Hematopoietic multipotent progenitor cell treated with erythropoietin and hydrocortisone succinate and interleukin-3 and kit ligand, for 17 days (in vitro differentiated cells): ENCODE data around the gene FOXP1.

ENCODE experiments used
- DNase-seq: peaks from one replicate; pipeline ENCODE4 v3.0.0-alpha.2; 2015; ENCODE audit warnings: low spot score

Gene FOXP1

DNA sequence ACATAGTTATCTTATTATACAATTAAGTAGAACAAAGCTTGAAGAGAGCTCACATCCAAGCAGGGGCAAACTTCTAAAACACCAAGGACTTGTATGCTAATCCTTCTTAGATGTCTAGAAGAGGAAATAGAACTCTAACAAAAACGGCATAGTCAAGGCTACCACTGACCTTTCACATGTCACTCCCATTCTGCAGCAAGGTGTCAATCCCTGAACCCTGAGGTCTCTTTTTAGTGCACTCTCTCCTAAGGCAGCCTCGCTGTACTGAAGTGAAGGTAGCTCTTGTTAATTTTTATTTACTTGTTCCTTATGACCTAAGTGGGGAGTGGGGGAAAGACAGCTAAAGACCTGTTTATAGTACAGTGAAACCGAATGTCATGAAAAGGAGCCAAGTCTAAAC lies 506.5 kb downstream of the FOXP1 start:
- no peak for DNase-seq

DNA sequence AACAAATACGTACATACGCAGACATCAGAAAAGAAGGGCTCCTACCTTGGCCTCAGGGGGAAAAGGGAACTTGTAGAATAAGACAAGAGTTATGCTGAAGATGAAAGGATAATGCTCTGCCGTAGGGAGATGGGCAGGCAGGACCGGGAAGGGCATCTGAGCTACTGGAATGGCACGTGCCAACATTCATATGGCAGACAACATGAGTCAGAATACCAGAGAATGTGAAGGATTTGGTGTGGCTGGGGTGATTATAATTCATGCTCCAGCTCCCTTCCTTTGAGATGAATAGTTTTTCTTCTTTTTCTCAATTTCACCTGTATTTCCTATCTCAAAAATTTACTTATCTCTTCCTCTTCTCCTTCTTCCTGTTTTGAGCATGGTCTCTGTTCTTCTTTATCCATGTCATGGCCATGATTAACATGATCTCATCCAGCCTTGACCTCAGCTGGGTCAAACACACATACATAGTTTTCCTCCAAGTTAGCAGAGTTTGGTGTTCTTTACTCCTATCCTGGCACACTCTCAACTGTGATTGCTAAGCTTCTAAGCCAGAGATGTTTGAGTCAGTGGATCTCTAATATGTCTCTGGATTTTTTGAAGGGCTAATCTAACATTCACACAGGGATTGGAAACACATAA lies 507.0 kb downstream of the FOXP1 start:
- DNase-seq: no peak

DNA sequence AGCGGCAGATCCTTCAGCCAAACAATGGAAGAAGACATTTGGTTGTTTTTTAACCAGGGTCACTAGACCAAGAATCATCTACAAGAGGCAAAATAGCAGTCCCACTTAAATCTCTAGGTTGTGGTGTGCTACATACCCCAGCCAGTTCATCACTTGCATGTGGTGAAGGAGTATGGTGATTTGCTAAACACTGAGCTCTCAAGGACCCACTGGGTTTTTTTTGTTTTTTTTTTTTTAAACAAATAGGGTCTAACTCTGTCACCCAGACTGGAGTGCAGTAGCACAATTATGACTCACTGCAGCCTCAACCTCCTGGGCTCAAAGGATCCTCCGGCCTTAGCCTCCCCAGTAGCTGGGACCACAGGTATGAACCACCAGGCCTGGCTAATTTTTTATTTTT lies 508.0 kb downstream of the FOXP1 start:
- no peak for DNase-seq

DNA sequence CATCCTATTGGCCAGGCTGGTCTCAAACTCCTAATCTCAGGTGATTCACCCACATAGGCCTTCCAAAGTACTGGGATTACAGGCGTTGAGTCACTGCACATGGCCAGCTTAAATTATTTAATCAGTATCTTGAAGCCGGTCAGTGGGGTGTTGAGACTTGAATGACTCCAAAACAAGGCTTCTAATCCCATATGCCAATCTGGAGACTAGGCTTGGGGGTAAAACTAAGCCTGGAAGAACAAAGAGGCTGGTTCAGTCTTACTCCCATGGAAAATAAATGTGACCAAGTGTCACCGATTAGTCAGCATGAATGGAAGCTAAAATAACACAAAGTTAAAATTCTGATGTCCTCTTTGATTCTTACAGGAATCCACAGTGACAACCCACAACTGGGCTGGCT lies 509.1 kb downstream of the FOXP1 start:
- no peak for DNase-seq

DNA sequence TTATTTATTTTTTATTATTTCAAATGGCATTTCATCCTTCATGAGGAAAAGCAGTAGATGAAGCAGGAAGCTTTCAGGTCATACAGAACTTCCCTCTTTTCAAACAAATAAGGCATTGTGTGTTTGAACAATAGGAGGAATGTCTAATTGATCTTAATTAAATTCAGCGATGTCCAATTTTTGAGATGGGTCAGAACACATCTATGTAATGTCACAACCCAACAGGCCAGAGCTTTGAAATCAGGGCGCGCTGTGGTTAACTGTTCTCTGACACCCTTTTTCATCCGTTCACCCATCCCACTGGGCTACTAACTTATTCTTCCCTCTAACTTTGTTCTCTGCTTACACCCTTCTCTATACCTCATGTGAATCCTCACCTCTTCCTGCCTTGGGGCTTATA lies 510.5 kb downstream of the FOXP1 start:
- DNase-seq: no peak

DNA sequence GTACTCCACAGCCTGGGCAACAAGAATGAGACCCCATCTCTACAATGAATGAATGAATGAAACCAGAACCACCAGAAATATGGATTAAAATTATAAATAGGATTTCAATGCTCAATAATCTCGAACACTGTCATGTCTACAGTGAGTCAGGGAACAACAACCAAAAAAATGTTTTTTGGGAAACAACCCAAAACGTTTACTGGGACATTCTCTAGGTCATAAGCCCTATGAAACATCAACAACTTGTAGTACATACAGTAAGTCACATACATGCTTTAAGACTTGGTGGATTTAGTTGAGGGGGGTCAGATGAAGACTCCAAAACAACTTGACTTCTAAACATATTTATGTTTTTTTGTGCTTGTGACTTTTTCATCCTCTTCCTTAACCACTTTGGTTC lies 511.2 kb downstream of the FOXP1 start:
- DNase-seq: no peak

DNA sequence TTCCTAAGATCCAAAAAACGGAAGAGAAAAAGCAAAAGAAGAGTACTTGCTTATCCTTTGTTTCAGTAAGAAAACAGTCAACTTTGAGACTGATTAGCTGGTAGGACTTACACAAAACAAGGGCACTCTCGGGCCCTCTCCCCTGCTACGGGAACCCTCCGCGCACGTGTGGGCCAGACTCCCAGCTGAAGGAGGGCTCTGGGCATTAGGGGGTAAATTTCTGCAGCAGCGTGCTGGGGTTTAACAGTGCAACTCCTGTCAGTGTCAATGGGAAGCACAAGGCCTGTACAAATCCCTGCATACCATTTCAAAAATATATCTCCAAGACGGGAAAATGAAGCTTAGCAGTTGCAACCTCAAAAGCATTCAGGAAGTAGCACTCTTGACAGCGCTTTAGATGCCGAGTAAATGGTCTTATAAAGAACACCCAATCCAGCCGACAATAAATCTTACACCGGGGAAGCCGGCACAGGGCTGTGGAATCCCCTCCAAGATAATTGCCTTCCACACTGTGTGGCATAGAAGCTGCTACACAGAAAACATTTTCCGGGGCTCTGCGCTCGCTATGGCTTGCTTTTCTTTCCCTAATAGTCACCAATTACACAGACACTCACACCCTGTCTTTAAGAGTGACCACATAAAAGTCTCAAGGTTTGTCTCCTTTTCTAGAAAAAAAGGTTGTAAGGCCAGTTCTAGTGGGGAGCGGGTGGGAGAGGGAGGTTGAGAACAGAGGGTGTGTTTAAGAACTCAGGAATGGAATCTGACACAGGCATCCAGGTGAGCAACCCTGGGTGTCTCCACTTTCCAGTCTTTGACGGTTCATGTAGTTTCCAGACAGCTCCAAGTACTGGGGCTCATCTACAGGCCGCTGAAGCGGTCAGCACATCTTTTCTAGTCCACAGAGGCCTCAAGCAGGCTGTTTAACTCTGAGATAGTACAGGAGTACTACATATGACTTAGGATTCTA lies 512.7 kb downstream of the FOXP1 start:
- DNase-seq: no peak

DNA sequence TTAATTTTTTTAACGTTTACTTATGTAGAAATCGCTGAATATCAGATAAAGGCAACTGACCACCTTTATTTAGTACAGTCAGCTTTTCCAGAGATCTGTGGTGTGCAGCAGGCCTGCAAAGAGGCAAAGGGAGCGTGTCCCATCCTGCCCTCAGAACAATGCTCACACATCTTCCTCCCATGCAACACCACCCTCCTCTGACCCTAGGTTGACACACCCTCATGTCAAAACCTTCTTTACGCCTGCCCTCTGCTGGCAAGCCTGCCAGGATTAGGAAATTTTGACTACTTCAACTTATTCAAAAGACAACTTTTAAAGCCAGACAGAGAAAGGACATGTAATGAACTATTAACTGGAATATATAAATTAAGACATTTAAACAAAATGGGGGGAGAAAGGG lies 513.7 kb downstream of the FOXP1 start:
- peak; percentile 47 for DNase-seq

DNA sequence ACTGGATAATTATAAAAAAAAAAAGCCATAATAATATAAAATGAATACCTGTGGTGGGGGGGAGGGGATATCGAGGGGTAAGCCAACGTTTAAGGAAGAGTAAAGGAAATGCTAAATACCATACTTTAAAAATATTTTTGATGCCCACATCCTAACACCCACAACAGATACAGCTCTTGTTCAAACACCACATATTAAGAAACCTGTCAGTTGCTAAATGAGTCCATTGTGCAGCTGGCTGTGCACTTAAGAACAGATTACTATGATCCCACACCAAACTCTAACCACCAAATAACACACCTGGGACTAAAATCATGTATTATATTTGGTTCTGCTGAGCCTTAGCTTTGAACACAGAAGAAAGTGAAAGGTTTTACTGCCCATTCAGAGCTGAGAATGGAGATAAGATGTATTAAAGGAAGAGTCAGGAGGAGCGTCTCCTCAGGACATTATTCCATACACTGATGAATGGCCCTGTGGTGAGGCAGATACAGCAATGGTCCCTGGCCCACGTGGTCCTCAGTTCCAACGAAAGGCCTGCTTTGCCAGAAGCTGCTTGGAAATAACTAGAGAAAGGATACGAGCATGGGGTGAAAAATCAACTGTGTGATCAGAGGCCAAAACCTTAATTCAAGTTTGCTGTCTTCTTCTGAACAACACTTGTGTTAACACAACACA lies 515.4 kb downstream of the FOXP1 start:
- no peak for DNase-seq

DNA sequence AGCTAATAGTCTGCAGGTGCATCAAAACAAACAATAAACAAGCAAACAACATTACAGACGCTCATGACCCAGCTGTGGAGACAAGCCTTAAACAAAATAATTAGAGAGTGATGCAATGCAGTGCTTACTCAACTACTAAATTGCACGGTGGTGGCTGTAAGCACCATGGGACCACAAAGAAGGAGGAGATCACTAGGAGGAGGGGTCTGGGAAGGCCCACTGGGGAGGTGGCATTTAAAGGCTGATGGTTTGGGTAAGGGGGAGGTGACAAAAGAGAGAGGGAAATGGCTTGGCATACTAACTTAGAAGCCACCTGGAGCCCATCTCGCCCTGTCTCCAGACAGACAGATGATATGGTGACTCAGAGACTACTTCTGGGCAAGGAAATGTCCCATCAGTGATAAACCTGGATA lies 516.7 kb downstream of the FOXP1 start:
- no peak for DNase-seq

DNA sequence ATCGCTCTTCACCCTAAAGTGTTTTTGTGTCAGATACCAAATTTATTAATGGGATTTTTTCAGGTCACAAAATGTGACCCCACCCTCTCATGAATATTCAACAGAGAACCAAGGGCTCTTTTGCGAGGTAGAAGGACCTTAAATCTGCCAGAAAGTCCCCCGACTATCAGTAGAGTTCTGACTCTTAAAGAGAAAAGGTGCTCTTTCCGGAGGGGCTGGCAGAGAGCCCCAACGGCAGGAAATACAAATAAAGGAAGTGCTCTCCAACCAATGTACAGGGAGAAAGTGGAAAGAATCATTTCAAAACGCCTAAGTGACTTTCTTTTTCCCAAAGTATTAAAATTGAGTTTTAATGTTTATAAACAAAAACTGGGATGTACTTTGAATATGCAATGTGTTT lies 517.2 kb downstream of the FOXP1 start:
- peak; percentile 42 for DNase-seq

DNA sequence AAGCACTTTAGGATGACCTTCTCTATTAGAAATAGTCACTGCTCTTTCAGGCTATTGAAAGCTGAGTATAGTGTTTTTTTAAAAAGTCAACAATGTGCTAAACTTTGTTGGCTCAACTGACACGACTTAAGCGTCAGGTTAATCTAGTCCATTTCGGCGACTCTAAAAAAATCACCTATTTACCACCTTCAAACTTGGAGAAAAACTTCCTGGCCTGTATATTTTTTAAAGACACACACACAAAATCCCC lies 517.8 kb downstream of the FOXP1 start:
- DNase-seq: no peak

DNA sequence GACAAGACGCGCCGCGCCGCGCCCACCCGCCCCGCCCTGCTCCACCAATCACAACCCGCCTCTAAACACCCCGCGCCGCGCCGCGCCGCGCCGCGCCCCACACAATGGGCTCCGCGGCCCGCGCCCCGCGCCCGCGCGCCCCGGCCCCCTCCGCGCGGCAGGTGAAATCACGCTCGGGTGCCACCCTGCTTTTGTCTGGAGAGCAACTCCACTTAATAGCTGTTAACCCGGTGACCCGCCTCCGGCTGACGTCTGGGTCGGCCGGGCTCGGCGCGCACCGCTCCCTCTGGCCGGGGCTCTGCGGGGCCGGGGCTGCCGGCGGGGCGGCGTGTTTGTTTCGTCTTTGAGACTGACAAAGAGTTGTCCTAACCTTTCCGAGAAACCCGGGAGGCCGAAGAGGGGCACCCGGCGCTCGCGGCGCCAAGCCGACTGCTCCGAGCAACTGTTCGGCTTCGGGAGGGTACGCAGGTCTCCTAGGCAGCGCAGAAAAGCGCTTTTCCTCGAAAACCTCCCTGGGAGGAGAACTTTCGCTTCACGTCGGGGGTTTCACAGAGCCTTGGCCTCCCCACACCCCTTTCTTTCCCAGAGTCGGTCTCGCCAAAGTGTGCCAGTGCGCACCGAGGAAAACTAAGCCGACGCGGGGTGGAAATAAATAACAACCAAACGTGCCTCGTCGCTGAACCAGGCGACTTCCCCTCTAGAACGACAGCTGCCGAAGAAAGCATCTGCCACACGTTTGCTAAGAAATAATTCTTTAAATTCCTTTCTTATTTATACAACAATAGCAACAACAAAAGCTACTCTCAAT lies 518.4 kb downstream of the FOXP1 start:
- DNase-seq: peak; percentile 44

DNA sequence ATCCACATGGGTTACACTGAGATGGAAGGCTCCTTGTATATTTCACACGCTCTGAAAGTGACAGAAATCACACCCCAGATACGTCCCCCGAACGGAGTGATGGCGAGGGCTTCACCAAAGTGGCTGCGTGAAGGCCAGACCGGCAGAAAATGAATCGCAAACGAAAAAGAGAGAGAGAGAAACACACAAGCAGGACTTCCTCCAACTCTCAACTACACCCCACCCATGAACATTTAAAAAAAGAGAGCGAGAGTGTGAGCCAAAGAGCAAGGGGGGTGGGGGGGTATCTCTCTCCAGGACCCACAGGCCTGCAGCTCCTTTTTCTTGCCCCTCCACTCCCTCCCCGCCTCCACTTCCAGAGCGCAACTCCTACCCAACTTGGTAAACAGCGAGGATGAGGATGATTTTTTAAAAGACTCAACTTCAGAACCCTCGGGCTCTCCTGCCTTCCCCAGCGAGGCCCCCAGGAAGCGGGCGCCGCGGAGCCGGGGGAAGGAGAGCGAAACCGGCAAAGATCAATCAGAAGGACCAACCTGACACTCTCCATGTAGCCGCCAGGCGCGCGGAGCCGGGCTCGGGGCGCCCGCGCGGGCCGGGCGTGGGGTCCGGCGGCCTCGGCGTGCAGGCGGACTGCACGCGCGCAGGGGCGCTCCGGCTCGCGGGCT lies 519.1 kb downstream of the FOXP1 start:
- peak; percentile 43 for DNase-seq

DNA sequence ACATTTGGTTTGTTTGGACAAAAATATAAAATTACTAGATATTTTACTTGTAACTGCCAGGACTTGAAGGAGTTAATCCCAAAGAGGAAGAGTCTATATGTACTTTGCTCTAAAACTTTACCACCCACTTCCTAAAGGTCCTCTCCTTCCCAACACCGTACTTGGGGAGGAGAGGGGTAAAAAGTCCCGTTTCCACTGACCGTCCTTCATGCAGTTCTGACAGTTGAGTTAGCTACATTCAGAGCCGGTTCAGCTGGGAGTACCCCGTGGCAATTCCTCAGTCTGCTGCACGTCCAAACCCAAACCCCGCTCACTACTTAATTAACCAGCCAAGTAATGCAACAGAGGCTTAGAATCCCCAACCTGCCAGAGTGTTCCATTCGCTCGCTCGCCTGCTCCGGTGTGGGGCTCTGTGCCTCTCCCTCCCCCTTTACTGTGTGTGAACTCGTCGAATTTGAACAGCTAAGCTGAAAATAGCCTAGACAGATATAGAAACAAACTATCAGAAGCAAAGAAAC lies 519.7 kb downstream of the FOXP1 start:
- DNase-seq: peak; percentile 53

DNA sequence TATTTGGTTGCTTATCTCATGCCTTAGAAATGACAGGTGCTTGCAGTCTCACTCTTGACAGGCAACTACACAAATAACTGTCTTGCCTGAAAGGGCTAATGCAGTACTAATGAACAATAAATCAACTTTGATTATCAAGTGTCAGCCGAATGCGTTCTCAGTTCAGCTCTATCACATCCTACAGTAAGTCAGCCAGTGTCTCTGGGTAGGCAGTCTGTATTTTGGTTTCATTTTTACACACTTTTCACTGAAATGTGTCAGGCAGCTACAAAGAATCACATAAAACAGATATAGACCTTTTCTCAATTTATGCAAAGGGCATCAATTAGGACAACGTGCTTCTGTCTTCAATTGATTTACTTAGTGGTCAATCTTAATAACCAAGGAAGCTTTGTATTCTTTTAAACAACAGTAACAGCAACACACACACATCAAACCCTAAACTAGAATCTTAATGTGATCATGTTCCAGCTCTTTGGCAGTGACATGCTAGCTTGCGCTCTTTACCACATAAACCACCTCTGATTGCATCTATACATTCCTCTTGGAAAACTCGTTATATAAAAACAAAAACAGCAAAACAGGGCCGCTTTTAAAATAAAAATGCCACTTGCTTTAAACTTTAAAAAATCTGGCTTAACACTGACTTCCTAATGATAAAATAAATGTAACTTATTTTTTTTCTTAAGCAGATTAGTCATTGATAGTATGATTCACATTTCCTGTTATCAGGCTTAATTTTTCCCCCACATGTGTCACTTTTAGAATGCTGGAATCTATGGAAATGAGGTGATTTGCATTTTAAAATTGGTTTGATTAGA lies 520.4 kb downstream of the FOXP1 start:
- DNase-seq: peak; percentile 33

DNA sequence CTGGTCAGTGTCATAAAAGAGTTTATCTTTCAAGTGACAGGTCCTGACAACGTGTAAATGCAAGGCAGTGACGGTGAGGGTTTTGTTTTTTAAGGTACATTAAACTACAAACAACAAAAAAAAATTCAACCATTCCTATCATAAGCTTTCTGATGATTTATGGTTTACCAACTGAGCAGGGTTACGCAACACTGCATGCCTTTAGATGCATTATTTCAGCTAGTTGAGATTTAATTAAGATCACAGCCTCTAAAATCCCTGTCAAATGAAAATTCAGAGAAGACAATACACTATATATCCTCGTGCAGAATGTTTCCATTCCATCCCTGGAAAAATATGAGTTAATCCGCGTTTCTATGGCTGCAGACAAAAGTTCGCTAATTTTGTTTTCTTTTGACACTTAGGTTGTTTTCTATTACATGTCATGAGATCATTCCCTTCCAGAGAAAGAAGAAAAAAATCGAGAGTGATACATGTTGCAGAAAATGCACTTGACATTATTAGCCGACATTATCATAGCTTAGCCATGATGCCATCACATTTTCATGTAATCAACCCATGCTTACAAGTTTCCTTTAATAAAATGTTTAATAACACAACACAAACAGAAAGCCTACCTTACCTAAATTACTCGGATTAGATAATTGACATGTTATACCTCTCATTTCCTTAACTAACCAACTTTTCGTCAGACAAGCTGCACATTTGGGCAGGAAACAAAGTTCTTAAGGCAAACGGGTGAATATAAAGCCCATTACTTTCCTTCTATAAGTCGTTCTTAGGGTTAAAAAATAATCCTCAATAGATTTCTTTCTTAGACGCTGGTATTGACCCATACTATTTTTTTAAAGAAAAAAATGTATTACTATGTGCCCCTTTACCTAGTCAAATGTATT lies 521.2 kb downstream of the FOXP1 start:
- peak; percentile 15 for DNase-seq

DNA sequence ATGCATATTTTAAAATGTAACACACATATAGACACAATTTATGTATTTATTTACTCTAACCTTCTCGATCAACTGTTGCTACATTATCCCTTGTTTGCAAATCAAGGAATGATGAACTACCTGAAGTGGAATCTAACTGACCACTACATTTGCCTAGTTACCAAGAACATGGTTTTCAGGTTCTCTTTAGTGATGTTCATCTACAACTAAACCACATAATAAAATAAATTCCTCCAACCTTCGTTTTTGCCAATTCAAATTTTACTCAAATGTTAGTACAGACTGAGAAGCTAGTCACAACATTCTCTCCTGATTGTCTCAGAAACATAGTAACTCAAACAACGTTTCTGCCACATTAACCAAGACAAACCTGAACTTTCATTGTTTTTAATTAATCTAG lies 521.9 kb downstream of the FOXP1 start:
- DNase-seq: no peak

DNA sequence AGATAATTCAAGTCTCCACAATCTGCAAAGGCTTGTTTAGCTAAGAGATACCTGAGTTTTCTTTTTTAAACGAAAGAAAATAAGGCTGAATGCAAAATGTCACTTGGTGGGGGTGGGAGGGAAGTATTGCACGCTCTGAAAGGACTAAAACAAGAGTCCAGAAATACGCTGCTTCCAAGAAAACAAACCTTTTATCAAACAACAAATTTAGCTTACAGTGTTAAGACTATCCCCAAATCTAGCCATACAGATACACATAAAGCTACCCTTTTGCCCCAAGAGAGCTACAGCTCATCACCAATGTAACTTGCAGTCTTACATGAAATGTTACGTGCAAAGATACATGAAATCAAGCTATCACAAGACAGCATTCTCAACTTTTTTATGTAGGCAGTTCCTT lies 522.5 kb downstream of the FOXP1 start:
- no peak for DNase-seq

DNA sequence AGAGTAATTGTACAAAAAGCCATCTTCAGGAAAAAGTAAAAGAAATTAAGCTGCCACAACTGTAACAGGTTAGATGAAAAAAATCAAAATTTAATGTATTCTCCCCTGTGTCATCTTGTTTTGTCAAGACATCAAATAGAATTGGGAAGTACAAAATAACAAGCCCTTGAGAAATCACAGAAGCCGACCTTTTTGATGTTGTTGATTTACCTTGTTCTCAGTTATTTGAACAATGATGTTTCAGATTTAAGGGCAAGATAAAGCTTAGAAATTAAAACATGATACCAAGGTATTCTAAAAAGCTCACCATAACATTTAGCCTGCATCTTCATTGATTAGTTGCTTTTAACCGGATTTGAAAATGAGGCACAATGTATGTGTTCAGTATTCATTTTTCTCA lies 523.0 kb downstream of the FOXP1 start:
- DNase-seq: no peak
